NCI-H82 treated with DMSO at 0.1 percent for 48 hours (cell line): Measurements from ENCODE around the gene TFR2.

ENCODE experiments used
- DNase-seq: peaks from one replicate; lab custom pipeline; 2025; ENCODE audit not compliant: unreplicated experiment; lab: John Stamatoyannopoulos, UW

Gene TFR2

DNA sequence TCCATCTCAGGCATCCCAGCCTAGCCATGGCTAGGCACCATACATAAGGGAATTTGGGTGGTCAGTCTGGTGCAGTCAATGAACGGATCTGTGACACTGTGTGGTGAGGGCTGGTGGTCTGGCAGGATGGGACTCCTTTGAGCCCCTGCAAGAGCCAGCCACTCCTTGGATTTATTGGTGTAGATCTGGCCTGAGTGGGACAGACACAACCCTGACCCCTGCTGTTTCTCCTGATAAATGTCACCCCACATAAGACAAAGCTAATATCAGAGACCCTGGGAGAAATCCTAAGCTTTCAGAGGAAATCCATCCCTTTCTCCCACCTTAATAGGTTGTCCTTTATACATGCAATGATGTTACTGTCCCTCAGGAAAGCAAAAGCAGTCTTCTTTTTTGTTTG is 52.9 kb downstream of the TFR2 start:
- peak; percentile 16 for DNase-seq

DNA sequence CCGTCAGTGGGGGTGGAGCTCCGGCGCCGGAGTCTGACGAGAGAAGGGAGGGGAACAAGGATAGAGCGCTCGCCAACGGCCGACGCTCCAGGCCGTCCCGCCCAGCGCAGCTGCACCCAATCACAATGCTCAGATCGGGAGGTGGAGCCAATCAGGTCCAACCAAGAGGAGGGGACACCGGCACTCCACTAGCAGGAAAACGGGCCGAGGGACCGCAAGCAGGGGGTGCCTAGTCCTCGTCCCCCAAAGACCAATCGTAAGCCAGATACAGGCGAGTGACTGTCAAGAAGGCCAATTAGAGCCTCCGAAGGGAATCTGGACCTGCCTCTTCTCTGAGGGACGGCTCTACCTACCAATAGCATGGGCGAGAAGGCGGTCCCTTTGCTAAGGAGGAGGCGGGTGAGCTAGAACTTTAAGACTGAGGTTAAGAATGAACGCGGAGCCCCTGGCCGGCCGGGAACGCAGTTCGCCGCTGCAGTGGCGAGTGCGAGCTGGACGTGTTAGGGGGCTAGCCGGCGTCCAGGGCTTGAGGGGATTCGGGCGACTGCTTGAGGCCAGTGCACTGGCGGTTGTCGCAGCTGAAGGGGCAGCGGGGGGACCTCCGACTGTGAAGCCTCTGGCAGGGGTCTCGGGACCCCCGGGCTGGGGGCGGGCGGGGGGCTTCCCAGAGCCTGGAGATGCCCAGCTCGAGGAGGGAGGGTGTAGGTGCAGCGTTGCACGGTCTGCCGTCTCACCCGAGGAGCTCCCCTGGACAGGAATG is 54.9 kb downstream of the TFR2 start, which contains the start of gene FBXO24:
Gene FBXO24, plus strand, starts transcription at position 63 of the 760 bp plus-strand sequence. Its CDS starts 298 bp downstream, at position 361.
- peak; percentile 99 for DNase-seq

DNA sequence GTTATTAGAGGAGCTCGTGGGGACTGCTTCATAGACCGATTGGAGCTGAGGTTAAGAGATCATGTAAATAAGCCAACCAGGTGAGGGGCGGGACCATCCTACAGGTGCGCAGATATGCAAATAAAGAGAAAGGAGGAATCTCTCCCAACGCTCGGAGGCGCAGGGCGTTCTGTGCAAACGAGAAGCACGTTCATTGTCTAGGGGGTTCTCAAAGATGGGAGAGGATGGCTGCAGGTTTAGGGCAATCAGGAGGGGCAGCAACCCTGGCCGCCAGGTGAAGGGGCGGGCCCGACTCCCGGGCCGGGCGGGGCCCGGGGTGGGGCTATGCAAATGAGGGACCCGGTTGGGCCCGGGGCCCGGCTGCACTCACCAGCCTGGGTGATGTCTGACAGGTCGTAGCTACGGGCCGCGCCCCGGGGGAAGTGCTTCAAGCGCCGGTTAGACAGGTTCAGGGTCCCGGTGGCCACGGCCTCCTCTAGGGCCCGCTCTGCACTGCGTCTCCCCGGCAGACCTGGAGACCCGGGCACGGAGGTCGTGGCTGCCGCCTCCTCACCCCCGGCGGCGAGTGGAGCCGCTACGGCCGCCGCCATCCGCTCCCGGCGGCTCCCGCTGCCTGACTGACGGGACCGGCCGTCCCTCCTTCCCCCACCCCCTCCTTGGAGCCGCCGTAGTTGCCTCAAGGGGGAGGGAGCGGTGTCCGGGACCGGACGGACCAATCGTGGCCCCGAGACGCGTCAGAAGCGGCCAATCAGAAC is 55.7 kb downstream of the TFR2 start, which contains the start of gene LRCH4:
Gene LRCH4, minus strand, starts transcription at position 619 of the 755 bp plus-strand sequence. Its CDS starts 29 bp downstream, at position 590.
- DNase-seq = no peak

DNA sequence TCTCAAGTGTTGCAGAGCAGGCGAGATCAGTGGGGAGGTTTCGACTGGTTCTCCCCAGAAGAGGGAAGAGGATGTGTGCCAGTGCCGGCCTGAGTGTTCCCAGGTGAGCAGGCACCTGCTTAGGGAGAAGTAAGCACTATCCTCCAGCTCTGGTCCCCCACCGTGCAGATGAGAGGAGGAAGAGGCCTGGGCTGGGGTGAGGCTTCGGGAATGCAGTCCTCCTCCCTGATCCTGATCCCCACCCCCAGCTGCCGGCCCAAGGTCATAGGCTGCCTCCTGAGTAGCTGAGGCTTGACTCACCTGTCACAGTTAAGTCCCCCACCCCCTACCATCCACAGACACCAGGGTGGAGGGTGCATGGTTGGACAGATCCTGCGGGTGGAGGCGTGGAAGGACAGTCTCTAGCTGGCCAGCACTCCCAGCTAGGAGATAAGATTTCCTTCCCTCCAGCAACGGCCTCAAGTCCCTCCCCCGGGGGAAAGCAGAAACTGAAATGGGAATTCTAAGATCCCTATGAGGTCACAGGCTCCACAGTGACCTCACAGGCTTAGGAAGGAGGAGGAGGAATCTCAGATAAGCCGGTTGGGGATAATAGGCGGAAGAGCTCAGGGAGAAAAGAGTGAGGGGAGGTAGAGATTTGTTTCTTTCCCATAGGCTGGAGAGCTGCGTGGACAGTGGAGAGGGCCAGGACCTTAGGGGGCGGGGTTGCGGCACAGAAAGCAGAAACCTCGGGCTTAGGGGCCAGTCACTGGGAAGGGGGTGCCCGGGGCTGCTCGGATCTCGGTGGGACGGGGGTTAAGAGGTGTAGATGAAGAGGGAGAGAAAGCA is 56.5 kb downstream of the TFR2 start:
- peak; percentile 57 for DNase-seq

DNA sequence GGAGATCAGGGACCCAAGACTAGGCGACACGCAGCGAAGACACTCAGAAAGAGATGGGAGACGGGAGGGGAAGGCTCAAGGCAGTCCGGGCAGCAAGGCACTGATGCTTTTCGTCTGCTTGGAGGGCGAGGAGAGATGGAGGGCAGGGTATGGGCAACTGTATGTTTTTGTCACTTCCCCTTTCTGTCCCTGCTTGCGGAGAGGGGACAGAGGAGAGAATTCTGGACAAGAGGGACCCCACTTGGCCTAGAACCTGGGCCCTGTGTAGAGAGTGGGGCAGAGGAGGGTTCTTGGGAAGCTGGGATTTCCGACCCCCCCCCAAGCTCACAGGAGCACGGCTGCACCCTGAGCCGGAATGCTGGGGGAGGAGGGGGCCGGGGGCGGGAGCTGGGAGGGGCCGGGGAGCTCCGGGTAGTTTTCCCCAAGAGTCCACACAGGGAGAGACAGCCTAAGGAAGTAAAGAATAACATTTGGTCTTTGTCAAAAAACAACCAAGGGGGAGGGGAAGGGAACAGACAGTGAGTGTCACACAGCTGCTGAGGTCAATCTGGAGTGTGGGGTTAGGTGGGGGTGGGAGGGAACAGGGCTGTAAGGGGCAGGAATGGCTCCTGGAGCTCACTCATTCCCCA is 57.2 kb downstream of the TFR2 start:
- no peak for DNase-seq

DNA sequence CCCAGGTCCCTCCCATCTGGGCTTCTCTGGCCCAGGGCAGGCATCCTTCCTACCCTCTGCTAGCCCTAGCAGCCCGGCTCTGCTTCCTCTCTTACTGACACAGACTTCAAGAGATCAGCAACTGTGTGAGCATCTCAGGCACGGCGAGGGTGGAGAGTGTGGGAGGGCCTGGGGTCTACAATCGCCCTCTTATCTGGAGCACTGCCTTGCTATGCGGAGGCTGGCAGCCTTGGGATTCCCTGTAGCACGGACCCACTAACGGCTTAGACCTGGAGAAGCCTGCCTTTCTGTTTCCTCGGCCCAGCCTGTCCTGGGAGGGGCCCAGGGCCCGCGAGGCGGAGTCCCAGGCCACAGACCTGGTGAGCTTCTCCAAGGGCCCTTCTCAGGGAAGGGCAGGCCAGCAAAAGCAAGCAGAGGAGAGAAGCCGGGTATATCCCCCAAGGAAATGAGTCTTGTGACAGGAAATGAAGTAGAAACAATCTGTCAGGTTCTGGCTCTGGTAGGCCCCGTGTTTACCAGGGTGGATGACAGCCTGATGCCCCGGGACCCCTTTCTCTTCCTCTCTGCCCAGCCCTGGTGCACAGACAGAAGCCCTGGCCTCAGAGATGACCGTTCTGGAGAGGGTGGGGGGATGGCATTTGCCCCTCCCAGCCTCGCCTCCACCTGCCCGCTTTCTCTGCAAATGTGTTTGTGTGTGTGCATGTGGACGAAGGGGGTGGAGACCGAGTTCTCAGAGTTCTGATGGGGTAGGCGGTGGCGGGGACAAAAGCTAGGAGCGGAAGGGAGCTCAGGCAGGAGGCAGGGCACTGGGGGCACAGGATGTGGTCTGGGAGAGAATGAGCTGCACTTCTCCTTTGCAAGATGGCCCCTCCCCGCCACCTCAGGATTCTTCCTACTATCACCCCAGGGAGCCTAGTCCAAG is 58.0 kb downstream of the TFR2 start:
- no peak for DNase-seq

DNA sequence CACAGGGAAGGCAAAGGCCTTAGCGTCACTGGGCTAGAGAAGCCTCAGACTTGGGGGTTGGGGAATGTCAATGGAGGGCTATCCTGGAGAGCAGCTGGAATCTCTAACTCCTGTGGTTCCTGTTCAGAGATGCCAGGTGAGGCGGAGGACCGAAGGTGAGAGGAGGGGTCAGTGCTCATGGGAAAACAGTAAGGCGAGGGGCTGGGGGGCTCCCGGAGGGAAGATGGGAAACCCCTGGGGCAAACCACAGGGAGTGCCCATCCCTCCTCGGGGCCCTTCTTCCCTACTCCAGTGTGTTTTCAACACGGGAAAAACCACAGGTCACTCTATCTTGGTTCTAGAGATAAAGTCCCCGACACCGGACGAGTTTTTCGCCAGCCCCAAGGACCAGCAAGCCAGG is 58.7 kb downstream of the TFR2 start:
- DNase-seq = no peak

DNA sequence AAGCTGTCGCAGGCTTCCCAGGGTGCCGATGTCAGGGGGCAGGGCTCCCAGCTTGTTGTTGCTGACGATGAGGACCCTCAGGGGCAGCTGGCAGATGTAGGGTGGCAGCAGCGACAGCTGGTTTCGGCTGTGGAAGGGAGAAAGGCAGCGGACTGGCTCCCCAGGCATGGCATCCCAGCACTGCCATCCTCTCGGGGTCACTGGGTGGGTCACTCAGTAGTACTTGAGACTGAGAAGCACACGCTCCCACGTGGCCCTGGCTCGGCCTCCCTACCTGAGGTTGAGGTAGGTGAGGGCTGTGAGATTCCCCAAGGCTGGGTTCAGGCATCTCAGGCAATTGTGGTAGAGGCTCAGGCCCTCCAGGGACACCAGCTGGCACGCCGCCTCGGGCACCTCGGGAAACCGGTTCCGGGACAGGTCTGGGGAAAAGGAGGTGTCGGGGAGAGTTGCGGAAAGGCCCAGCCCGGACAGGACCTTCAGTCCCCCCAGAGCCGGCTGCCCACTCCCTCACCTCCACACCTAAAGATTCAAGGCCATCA is 59.2 kb downstream of the TFR2 start:
- DNase-seq = no peak

DNA sequence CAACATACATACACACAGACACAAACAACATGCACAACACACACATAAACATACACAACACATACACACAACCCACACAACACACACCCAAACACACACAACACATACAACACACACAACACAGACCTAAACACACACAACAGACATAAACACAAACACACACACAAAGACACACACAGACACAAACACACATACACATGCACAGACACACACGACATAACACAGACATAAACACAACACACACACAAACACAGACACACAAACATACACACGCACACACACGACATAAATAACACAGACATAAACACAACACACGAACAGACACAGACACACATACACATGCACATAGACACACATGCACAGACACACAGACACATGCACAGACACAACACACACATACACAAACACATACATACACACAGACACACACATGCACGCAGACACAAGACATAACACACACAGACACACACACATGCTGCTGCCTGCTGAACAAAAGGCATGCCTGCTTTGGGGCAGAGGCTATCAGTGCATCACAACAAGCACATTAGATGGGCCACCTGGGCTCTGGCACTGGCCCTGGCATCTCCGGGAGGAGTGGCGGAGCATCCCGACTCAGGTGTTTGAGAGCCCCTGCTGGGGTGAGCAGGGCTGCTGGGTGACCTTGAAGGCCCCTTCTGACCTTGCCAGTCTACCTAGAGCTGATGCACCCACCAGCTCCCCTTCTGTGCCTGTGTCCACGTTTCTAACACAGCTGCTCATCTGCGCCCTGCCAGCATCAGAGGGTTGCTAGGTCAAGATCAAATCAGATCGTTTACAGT is 60.7 kb downstream of the TFR2 start:
- no peak for DNase-seq

DNA sequence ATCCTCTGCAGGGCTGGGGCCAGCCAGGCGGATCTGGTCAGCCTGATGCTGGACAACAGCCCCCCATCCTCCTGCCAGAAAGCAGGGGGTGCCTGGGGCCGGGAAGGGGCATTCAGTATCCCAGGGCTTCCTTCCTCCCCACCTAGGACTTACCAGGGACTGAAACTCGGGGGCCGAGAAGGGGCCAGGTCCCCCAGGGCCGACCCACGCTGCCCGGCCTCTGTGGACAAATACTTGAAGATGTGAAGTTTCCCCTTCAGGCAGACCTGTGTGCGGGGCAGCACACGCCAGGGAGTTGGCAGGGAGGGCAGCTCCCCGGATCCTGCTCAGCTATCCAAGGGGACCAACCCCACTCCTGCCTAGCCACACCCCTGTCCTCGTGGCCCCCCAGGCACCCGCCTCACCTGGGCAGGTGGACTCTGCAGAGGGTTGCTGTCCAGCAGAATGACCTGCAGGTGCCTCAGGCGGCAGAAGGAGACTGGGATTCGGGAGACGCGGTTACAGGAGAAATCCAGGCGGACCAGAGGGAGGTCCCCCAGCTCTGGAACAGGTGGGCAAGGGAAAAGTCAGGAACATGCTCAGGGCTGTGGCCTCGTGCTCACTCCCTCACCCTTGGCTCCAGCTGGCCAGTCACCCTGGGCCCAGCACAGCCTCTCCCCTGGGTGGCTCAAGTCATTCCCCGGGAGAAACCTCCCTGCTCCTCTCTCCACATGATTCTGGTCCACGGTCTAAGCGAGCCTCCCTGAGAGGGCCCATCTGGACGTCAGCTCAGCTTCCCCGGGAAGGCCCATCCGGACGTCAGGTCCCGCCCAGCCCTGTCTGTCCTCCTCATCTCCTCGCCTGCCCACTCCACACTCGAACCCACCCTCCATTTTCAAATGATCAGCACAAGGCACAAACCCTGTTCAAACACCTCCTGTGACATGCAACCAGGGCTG is 62.8 kb downstream of the TFR2 start:
- DNase-seq = no peak

DNA sequence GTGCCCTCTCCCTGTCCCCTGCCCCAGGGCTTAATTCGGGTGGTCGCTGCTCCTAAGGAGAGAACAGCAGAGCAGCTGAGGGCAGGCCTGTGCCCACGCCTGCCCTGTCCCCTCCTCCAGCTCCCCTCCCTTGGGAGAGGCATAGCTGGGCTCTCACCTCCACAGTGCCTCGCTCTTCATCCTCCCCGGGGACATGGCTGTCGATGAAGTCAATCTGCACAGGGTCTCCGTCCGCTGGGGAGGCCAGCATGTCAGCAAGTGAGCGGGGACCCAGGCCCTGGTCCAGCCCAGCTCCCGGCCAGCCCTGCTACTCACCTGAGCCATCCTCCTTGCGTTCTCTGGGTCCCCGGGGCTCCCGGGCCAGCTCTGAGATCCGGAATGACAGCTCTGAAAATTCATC is 63.8 kb downstream of the TFR2 start:
- DNase-seq = no peak

DNA sequence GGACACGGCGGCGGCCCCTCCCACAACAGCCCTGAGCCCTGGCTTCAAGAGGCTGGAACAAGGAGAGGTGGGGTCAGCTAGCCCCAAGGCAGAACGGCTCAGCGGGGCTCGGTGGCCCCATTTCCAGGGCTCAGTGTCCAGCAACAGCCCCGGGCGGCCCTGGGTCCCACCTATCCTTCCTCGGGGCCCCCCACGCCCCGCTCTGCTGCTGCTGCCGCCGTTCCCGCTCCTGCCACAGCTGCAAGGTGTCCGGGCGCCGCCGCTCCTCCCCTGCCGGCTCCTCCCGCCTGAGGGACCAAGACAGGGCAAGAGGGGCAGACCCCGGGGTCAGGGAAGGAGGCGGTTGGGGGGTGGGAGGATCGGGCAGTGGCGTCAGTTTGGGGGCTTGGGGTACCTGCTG is 64.2 kb downstream of the TFR2 start:
- no peak for DNase-seq

DNA sequence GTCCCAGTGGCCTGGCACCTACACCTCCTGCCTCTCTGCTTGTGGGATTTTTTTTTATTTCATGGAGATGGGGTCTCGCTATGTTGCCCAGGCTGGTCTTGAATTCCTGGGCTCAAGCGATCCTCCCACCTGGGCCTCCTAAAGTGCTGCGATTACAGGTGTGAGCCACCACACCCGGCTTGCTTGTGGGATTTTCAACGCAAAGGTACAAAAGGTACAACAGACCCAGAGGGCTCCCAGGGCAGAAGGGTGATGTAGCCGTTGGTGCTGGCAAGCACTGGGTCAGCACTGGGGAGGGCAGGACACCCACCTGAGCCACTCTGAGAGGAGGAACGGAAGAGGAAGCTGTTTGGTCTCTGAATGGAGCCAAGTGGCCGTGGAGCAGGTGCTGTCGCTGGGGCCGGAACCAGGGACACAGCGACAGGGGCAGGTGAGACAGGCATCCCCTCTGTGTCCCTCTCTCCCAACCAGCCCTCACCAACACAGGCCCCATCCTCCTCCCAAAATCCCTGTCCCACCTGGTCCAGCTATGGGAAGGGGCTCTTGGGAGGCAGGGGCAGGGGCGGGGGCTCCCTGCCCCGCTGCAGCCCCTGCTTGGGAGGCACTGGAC is 64.9 kb downstream of the TFR2 start:
- DNase-seq = no peak

DNA sequence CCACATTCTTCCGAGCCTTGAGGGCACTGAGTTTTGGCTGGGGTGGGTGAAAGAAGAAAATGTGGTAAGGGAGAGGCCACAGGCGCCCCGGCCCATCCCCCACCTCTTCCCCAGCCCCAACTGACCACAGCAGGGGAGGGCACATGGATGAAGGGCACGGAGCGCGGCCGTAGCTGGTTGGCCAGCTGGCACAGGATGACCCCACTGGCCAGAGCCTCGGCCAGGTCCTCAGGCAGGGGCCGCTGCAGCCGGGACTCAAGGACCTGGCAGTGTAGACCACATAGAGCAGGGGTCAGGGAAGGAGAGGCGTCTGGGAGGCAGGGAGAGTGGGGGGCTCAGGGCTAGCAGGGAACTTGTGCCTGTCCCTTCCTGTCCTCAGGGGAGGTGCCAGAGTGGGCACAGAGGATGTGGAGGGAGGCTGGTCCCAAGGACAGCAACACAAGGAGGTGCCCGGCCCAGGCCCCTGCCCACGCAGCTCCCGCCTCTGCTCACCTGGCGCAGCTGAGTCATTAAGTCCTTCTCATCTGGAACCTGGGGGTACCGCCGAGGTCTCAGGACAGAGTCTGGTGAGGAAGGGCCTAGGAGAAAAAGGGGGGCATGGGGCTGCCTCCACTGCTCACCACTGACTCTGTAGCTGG is 65.5 kb downstream of the TFR2 start:
- DNase-seq = no peak

DNA sequence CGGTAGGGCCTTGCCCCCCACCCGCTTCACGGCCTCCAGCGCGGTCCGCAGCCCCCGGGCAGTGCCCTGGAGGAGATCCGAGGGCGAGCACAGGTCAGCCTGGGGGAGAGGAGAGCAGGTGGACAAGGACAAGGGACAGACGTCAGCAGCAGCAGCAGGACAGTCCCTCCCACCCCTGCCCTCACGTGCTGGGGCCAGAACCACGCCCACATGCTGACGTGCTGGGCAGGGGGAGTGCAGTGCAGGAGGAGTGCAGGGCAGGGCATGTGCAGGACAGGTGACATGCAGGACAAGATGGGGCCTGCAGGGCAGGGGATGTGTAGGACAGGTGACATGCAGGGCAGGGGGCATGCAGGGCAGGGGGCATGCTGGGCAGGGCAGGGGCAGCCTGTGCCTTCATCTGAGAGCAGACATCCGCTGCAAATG is 66.1 kb downstream of the TFR2 start:
- no peak for DNase-seq

DNA sequence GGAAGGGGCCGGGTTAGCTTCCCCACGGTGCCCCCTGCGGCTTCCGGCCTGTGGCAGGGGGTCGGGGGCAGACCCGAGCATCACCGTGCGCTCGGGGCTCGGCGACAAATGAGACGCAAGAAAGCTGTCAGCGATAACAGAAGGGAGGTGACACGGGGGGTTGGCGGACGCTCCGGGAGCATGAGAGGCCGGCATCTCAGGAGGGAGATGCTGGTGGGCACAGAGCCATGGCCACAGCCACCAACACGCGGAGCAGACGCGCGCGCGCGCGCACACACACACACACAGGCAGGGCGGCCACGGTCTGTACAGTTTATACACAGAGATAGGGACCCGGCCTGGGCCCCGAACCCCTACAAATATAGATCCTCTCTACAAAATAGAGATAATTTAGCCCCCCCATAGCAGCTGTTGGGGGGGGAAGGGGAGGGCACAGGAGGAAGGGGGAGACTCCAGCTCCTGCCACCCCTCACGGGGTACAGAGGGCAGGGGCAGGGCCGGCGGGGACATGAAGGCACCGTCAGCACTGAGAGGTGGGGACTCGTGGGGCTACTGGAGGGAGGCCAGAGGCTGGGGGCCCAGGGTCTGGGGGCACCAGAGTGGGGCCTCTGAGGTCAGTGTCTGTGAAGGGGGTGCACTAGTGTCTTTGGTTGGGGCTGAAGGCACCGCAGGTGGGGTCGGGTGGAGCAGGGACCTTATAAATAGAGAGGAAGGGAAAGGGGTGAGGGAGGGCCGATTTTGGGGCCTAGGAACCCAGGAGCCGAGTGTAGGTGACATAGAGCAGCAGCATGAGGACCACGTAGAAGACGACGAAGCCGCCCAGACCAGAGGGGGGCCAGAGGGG is 66.8 kb downstream of the TFR2 start:
- no peak for DNase-seq
